Mammary epithelial cell (primary cell): ENCODE results near the gene POU3F1.

ENCODE experiments used
- EZH2 ChIP-seq: IDR thresholded peaks from 2 replicates; pipeline ENCODE4 v1.6.1; 2012; ENCODE audit warnings: low read length, inconsistent platforms, borderline replicate concordance
- TF ChIP-seq, protein P1 (sequence below), 2 donors: IDR thresholded peaks in 1 of 2; conservative IDR thresholded peaks in 1 of 2; 2 replicates each; pipeline ENCODE4 v1.5.1; 2011 to 2012; ENCODE audit warnings: inconsistent platforms in 2 of 2, low read length in 2 of 2, mild to moderate bottlenecking in 2 of 2, control low read depth in 1 of 2, low read depth in 1 of 2; ENCODE audit not compliant: insufficient read depth in 1 of 2; ENCODE audit errors: extremely low read depth in 1 of 2

DNA sequence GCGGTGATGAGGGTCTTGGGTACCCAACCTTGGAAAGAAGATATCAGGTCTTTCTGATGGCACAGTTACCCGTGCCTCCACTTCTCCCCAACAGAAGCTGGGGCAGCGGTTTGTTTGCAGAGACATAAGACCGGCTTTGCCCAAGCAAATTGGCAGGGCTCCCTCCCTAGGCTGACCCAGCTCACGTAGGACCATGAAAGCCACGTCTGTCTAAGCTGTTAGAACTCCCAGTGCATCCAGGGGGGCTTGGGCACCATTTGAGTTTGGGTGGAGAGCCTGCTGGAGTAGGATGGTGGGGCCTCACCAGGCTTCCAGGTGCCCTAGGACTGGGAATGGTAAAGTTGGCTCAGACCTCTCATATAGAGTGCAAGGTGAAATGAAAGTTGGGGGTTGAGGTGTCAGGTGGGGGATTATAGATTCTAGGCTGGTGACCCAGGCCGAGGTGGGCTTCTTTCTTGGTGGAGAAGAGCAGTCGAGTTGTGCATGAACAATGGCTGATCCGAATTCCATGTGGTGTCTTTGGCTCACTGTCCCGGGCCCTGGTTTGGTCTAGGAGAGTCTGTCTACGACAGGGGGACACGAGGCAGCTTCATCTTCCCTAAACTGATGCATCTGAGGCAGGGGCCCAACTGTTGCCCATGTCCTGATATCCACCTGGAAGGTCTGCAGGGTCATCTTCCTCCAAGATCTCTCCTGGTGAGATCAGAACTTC lies 3.4 kb downstream of the POU3F1 start:
- TF ChIP-seq, protein P1, sequence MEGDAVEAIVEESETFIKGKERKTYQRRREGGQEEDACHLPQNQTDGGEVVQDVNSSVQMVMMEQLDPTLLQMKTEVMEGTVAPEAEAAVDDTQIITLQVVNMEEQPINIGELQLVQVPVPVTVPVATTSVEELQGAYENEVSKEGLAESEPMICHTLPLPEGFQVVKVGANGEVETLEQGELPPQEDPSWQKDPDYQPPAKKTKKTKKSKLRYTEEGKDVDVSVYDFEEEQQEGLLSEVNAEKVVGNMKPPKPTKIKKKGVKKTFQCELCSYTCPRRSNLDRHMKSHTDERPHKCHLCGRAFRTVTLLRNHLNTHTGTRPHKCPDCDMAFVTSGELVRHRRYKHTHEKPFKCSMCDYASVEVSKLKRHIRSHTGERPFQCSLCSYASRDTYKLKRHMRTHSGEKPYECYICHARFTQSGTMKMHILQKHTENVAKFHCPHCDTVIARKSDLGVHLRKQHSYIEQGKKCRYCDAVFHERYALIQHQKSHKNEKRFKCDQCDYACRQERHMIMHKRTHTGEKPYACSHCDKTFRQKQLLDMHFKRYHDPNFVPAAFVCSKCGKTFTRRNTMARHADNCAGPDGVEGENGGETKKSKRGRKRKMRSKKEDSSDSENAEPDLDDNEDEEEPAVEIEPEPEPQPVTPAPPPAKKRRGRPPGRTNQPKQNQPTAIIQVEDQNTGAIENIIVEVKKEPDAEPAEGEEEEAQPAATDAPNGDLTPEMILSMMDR (conservative IDR thresholded peaks at IDR 0.05 in 1 of 2, IDR thresholded peaks at IDR 0.05 in 1 of 2; ENCODE audit: extremely low read depth in 1 of 2, insufficient read depth in 1 of 2, low read depth in 1 of 2, low read length in 2 of 2), result no peak
- no peak for TF ChIP-seq EZH2
